Liver (tissue), 9 donors: ENCODE data around the gene RNF6. TPM values are rescaled to one million over a fixed set of nuclear protein-coding genes. Genes with fewer than 3 reads are reported as not detected.
A peak's percentile ranks its signal among the peaks of the same experiment; 100 is the strongest.

Experiments
- DNase-seq: peaks from one replicate; pipeline ENCODE4 v3.0.0-alpha.2; 2017; ENCODE audit warnings: low spot score
- H3K27ac ChIP-seq, 2 donors: one replicate each; pipeline ENCODE4 v1.7.0; 2013; ENCODE audit warnings: inconsistent platforms in 2 of 2, low read length in 2 of 2, control low read depth in 1 of 2, low read depth in 1 of 2, mild to moderate bottlenecking in 1 of 2
- H3K27me3 ChIP-seq, 4 donors: one replicate each; pipeline versions ENCODE4 v1.6.1 to v1.7.0; 2013; ENCODE audit warnings: low read length in 3 of 4, inconsistent platforms in 1 of 4, mild to moderate bottlenecking in 1 of 4, moderate library complexity in 1 of 4; ENCODE audit not compliant: control insufficient read depth in 4 of 4, insufficient read depth in 4 of 4
- H3K36me3 ChIP-seq, 4 donors: one replicate each; pipeline versions ENCODE4 v1.6.1 to v1.7.0; 2013; ENCODE audit warnings: low read length in 3 of 4, mild to moderate bottlenecking in 3 of 4, low read depth in 1 of 4, moderate library complexity in 1 of 4; ENCODE audit not compliant: control insufficient read depth in 4 of 4, insufficient read depth in 3 of 4
- H3K4me1 ChIP-seq, 4 donors: one replicate each; pipeline versions ENCODE4 v1.6.1 to v1.7.0; 2013; ENCODE audit warnings: low read length in 3 of 4, mild to moderate bottlenecking in 3 of 4, moderate library complexity in 1 of 4; ENCODE audit not compliant: control insufficient read depth in 4 of 4, insufficient read depth in 4 of 4
- H3K4me3 ChIP-seq, 3 donors: one replicate each; pipeline versions ENCODE4 v1.6.1 to v1.7.0; 2013; ENCODE audit warnings: low read length in 3 of 3, control low read depth in 1 of 3, low read depth in 1 of 3, mild to moderate bottlenecking in 1 of 3
- H3K9ac ChIP-seq, 2 donors: one replicate each; pipeline ENCODE4 v1.7.0; 2013; ENCODE audit warnings: low read length in 2 of 2, mild to moderate bottlenecking in 2 of 2, moderate library complexity in 2 of 2, control low read depth in 1 of 2, low read depth in 1 of 2
- H3K9me3 ChIP-seq, 4 donors: one replicate each; pipeline versions ENCODE4 v1.6.1 to v1.7.0; 2013; ENCODE audit warnings: low read length in 3 of 4; ENCODE audit not compliant: control insufficient read depth in 4 of 4
- ATF3 ChIP-seq: IDR thresholded peaks from 2 replicates; pipeline ENCODE4 v1.6.1; 2016; ENCODE audit warnings: antibody characterized with exemption
- CTCF ChIP-seq: fragments of 150-350 bp; IDR thresholded peaks from 2 replicates; pipeline ENCODE4 v1.5.1; 2017; ENCODE audit warnings: improper control_type of control experiment, low read depth, low read length; ENCODE audit not compliant: missing input control
- EGR1 ChIP-seq, 2 donors: IDR thresholded peaks; 2 replicates each; pipeline ENCODE4 v1.6.1; 2016 to 2018; ENCODE audit warnings: antibody characterized with exemption in 2 of 2, low read depth in 2 of 2
- FOXA1 ChIP-seq: IDR thresholded peaks from 2 replicates; pipeline ENCODE4 v1.6.1; 2016; ENCODE audit warnings: antibody characterized with exemption
- FOXA2 ChIP-seq: IDR thresholded peaks from 2 replicates; pipeline ENCODE4 v1.6.1; 2016; ENCODE audit warnings: antibody characterized with exemption
- GABPA ChIP-seq, 2 donors: IDR thresholded peaks in 1 of 2; conservative IDR thresholded peaks in 1 of 2; 2 replicates each; pipeline ENCODE4 v1.6.1; 2016; ENCODE audit warnings: antibody characterized with exemption in 2 of 2, mild to moderate bottlenecking in 1 of 2, moderate library complexity in 1 of 2
- HNF4A ChIP-seq, 2 donors: conservative IDR thresholded peaks; 2 replicates each; pipeline ENCODE4 v1.6.1; 2016; ENCODE audit warnings: antibody characterized with exemption in 2 of 2, mild to moderate bottlenecking in 2 of 2
- HNF4G ChIP-seq: IDR thresholded peaks from 2 replicates; pipeline ENCODE4 v1.6.1; 2016; ENCODE audit warnings: antibody characterized with exemption
- JUND ChIP-seq, 2 donors: IDR thresholded peaks; 2 replicates each; pipeline ENCODE4 v1.6.1; 2016; ENCODE audit warnings: antibody characterized with exemption in 2 of 2
- MAX ChIP-seq: IDR thresholded peaks from 2 replicates; pipeline ENCODE4 v1.6.1; 2016; ENCODE audit warnings: antibody characterized with exemption
- NR2F2 ChIP-seq: IDR thresholded peaks from 2 replicates; pipeline ENCODE4 v1.6.1; 2016; ENCODE audit warnings: antibody characterized with exemption
- RAD21 ChIP-seq, 2 donors: IDR thresholded peaks; 2 replicates each; pipeline ENCODE4 v1.6.1; 2016; ENCODE audit warnings: antibody characterized with exemption in 2 of 2, mild to moderate bottlenecking in 2 of 2
- RXRA ChIP-seq, 2 donors: IDR thresholded peaks; 2 replicates each; pipeline ENCODE4 v1.6.1; 2017 to 2018; ENCODE audit warnings: antibody characterized with exemption in 2 of 2, mild to moderate bottlenecking in 1 of 2
- SP1 ChIP-seq: IDR thresholded peaks from 2 replicates; pipeline ENCODE4 v1.6.1; 2018; ENCODE audit warnings: antibody characterized with exemption, mild to moderate bottlenecking
- TAF1 ChIP-seq: conservative IDR thresholded peaks from 2 replicates; pipeline ENCODE4 v1.6.1; 2016; ENCODE audit warnings: antibody characterized with exemption, mild to moderate bottlenecking
- YY1 ChIP-seq: IDR thresholded peaks from 2 replicates; pipeline ENCODE4 v1.6.1; 2016; ENCODE audit warnings: antibody characterized with exemption, mild to moderate bottlenecking
- ZBTB33 ChIP-seq: IDR thresholded peaks from 2 replicates; pipeline ENCODE4 v1.6.1; 2016; ENCODE audit warnings: antibody characterized with exemption
- WGBS: extraction: QIAGEN DNeasy Blood & Tissue Kit; methylation state at CpG from one replicate; pipeline ENCODE4 v1.1.7; 2013; 5-methylcytosine and 5-hydroxymethylcytosine counted together
- polyA plus RNA-seq, 2 donors: library from polyadenylated mRNA; stranded (reverse) in 1 of 2; unstranded in 1 of 2; fragments of 200-250 nt in 1 of 2; fragments of >200 nt in 1 of 2; fragmentation: Nextera tagmentation in 1 of 2; extraction: Ambion mirVana in 1 of 2; gene quantifications; one replicate each; pipeline versions ENCODE4 v1.2.1 to v1.2.3, GENCODE V29; 2013 to 2015
- total RNA-seq, 2 donors: library from RNA; depleted of rRNA; stranded (reverse); fragments of >200 nt; gene quantifications; one replicate each; pipeline ENCODE4 v1.2.3, GENCODE V29; 2014
- TF ChIP-seq, protein P1 (sequence below): IDR thresholded peaks from 2 replicates; pipeline ENCODE4 v1.6.1; 2016; ENCODE audit warnings: antibody characterized with exemption, mild to moderate bottlenecking
- donor health status: healthy.
- donor health status: healthy.
- donor health status: healthy.
- donor health status: healthy.
- donor health status: healthy.

The RNF6 gene
- total and polyA plus RNA-seq, 4 donors = 8.1 to 21.9 (median 14.8) TPM

- DNase-seq = no peak
- Histone ChIP-seq H3K36me3 (no peaks in the 10 kb centered on the region), H3K9ac (peak overlapping the region; percentile 70 to 88), H3K27me3 (no peaks in the 10 kb centered on the region), H3K27ac (peak overlapping the region; percentile 95 to 96), H3K9me3 (no peaks in the 10 kb centered on the region), H3K4me3 (peak overlapping the region; percentile 53 to 92 (median 90)), H3K4me1 (peaks cover 0 to 12% (median 6%) of the 10 kb centered on the region in 4 donors)
- TF ChIP-seq HNF4A (conservative IDR thresholded peaks at IDR 0.05) = peak in 1 of 2 donors; percentile 11
- no peak for TF ChIP-seq NR2F2
- TF ChIP-seq SP1 = peak; percentile 23
- WGBS = 26% methylated on average over 8 of the region's 8 CpGs
Measured at GRCh38 chr13:26185720-26186117, 36.4 kb downstream of the RNF6 start.

- no peaks in the 10 kb centered on the region for H3K9me3 ChIP-seq
- peak; percentile 70 for DNase-seq
- 59% methylated on average over 8 of the region's 8 CpGs for WGBS
- no peaks in the 10 kb centered on the region for H3K36me3 ChIP-seq
- H3K4me1 ChIP-seq = peaks cover 0 to 12% (median 6%) of the 10 kb centered on the region in 4 donors
- no peak overlapping the region for H3K9ac ChIP-seq
- no peak overlapping the region for H3K4me3 ChIP-seq
- H3K27ac ChIP-seq = no peak overlapping the region
- TF ChIP-seq FOXA2 (no peak), GABPA (IDR thresholded peaks at IDR 0.05 in 1 of 2, conservative IDR thresholded peaks at IDR 0.05 in 1 of 2) (no peak), HNF4A (conservative IDR thresholded peaks at IDR 0.05) (peak in 1 of 2 donors; percentile 17), HNF4G (no peak), CTCF (peak; percentile 95), RXRA (IDR thresholded peaks at IDR 0.05) (no peak), YY1 (no peak), RAD21 (IDR thresholded peaks at IDR 0.05) (peak; percentile 94), JUND (IDR thresholded peaks at IDR 0.05) (no peak), ATF3 (no peak), SP1 (no peak), ZBTB33 (no peak), NR2F2 (no peak), MAX (no peak), FOXA1 (no peak), EGR1 (IDR thresholded peaks at IDR 0.05; ENCODE audit: low read depth in 2 of 2) (no peak), TAF1 (no peak)
- TF ChIP-seq, protein P1, sequence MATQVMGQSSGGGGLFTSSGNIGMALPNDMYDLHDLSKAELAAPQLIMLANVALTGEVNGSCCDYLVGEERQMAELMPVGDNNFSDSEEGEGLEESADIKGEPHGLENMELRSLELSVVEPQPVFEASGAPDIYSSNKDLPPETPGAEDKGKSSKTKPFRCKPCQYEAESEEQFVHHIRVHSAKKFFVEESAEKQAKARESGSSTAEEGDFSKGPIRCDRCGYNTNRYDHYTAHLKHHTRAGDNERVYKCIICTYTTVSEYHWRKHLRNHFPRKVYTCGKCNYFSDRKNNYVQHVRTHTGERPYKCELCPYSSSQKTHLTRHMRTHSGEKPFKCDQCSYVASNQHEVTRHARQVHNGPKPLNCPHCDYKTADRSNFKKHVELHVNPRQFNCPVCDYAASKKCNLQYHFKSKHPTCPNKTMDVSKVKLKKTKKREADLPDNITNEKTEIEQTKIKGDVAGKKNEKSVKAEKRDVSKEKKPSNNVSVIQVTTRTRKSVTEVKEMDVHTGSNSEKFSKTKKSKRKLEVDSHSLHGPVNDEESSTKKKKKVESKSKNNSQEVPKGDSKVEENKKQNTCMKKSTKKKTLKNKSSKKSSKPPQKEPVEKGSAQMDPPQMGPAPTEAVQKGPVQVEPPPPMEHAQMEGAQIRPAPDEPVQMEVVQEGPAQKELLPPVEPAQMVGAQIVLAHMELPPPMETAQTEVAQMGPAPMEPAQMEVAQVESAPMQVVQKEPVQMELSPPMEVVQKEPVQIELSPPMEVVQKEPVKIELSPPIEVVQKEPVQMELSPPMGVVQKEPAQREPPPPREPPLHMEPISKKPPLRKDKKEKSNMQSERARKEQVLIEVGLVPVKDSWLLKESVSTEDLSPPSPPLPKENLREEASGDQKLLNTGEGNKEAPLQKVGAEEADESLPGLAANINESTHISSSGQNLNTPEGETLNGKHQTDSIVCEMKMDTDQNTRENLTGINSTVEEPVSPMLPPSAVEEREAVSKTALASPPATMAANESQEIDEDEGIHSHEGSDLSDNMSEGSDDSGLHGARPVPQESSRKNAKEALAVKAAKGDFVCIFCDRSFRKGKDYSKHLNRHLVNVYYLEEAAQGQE = no peak
- H3K27me3 ChIP-seq = no peaks in the 10 kb centered on the region
Measured at GRCh38 chr13:26184791-26185250, 37.3 kb downstream of the RNF6 start.
